NCI-H82 treated with DMSO at 0.1 percent for 48 hours (cell line): Measurements from ENCODE around the gene NAALADL2.
"Not testable (repeated sequence)": the region's sequence is repeated elsewhere in the genome, so short reads cannot be mapped to it uniquely, and the experiment has no call there.

ENCODE experiments used
- DNase-seq: peaks from one replicate; lab custom pipeline; 2025; ENCODE audit not compliant: unreplicated experiment; lab: John Stamatoyannopoulos, UW

The NAALADL2 gene

GRCh38 chr3:175460849-175461399 lies 601.8 kb downstream of the NAALADL2 start:
- DNase-seq: not testable (repeated sequence)

GRCh38 chr3:175464362-175464761 lies 605.2 kb downstream of the NAALADL2 start:
- DNase-seq: no peak

GRCh38 chr3:175469124-175469523 lies 610.0 kb downstream of the NAALADL2 start:
- no peak for DNase-seq

- DNase-seq: no peak
Observed at GRCh38 chr3:175475765-175476164, 616.6 kb downstream of the NAALADL2 start.

GRCh38 chr3:175476489-175476888 lies 617.4 kb downstream of the NAALADL2 start:
- no peak for DNase-seq

GRCh38 chr3:175477651-175478224 lies 618.6 kb downstream of the NAALADL2 start:
- no peak for DNase-seq

- no peak for DNase-seq
Observed at GRCh38 chr3:175478301-175478700, 619.2 kb downstream of the NAALADL2 start.

GRCh38 chr3:175479175-175479574 lies 620.0 kb downstream of the NAALADL2 start:
- no peak for DNase-seq

- no peak for DNase-seq
Observed at GRCh38 chr3:175479800-175480199, 620.7 kb downstream of the NAALADL2 start.

GRCh38 chr3:175484666-175485065 lies 625.5 kb downstream of the NAALADL2 start:
- DNase-seq: no peak

GRCh38 chr3:175485436-175485835 lies 626.3 kb downstream of the NAALADL2 start:
- DNase-seq: no peak

GRCh38 chr3:175486255-175486654 lies 627.1 kb downstream of the NAALADL2 start:
- DNase-seq: no peak

GRCh38 chr3:175489406-175489805 lies 630.3 kb downstream of the NAALADL2 start:
- DNase-seq: no peak

GRCh38 chr3:175493301-175493700 lies 634.2 kb downstream of the NAALADL2 start:
- DNase-seq: no peak

- DNase-seq: no peak
Observed at GRCh38 chr3:175495331-175495730, 636.2 kb downstream of the NAALADL2 start.

- DNase-seq: no peak
Observed at GRCh38 chr3:175502155-175502554, 643.0 kb downstream of the NAALADL2 start.

GRCh38 chr3:175511219-175511785 lies 652.2 kb downstream of the NAALADL2 start:
- DNase-seq: no peak

GRCh38 chr3:175512700-175513099 lies 653.6 kb downstream of the NAALADL2 start:
- no peak for DNase-seq

- DNase-seq: no peak
Observed at GRCh38 chr3:175518459-175518858, 659.3 kb downstream of the NAALADL2 start.

- DNase-seq: no peak
Observed at GRCh38 chr3:175521406-175521805, 662.3 kb downstream of the NAALADL2 start.

- no peak for DNase-seq
Observed at GRCh38 chr3:175526191-175526590, 667.1 kb downstream of the NAALADL2 start.

- DNase-seq: no peak
Observed at GRCh38 chr3:175526609-175527280, 667.6 kb downstream of the NAALADL2 start.
